ENCODE results near the gene STK32B. TPM values are rescaled to one million over a fixed set of nuclear protein-coding genes. Genes with fewer than 3 reads are reported as not detected.
A peak's percentile ranks its signal among the peaks of the same experiment; 100 is the strongest.

The STK32B gene
- total and polyA plus RNA-seq, 12 donors: 0.16 to 6.8 (median 0.52) TPM

DNA sequence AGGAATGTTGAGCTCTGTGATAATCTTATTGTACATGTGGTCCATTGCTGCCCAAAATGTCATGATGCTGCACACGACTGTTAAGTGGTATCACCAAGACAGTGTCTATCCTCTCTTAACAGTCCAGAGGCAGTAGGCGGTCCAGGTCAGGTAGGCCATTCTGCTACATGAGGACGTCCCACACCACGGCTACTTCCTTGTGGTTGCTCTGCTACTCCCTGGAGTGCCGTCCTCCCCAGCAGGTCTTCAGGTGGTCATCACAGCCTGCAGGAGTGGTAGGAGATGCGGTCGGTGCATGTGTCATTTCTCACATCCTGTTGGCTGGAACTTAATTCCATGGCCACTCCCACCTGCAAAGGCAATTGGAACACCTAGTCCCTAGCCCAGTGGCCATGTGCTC lies 11.5 kb upstream of the STK32B start:
- no peak overlapping the region for H3K4me3 ChIP-seq
- H3K27me3 ChIP-seq: no peaks in the 10 kb centered on the region
- H3K36me3 ChIP-seq (replicated peaks in 1 of 2): no peaks in the 10 kb centered on the region
- no peaks in the 10 kb centered on the region for H3K9me3 ChIP-seq (replicated peaks in 1 of 3)
- TF ChIP-seq, protein P1, sequence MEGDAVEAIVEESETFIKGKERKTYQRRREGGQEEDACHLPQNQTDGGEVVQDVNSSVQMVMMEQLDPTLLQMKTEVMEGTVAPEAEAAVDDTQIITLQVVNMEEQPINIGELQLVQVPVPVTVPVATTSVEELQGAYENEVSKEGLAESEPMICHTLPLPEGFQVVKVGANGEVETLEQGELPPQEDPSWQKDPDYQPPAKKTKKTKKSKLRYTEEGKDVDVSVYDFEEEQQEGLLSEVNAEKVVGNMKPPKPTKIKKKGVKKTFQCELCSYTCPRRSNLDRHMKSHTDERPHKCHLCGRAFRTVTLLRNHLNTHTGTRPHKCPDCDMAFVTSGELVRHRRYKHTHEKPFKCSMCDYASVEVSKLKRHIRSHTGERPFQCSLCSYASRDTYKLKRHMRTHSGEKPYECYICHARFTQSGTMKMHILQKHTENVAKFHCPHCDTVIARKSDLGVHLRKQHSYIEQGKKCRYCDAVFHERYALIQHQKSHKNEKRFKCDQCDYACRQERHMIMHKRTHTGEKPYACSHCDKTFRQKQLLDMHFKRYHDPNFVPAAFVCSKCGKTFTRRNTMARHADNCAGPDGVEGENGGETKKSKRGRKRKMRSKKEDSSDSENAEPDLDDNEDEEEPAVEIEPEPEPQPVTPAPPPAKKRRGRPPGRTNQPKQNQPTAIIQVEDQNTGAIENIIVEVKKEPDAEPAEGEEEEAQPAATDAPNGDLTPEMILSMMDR (IDR thresholded peaks at IDR 0.05): no peak
- no peak for TF ChIP-seq POLR2A (IDR thresholded peaks at IDR 0.05)
- 83 to 89% (median 87%) methylated on average over 7 of the region's 7 CpGs for WGBS, 4 donors
- no peak overlapping the region for H3K27ac ChIP-seq
- no peaks in the 10 kb centered on the region for H3K4me1 ChIP-seq (replicated peaks in 1 of 2)
- intact Hi-C loops (cut with DNase I): loop anchor here in 1 of 2 donors (10.0 kb wide), 1 partner anchor 775 kb away; no protein-coding TSS in a partner anchor
- peak in 1 of 7 donors; percentile 23 for DNase-seq

DNA sequence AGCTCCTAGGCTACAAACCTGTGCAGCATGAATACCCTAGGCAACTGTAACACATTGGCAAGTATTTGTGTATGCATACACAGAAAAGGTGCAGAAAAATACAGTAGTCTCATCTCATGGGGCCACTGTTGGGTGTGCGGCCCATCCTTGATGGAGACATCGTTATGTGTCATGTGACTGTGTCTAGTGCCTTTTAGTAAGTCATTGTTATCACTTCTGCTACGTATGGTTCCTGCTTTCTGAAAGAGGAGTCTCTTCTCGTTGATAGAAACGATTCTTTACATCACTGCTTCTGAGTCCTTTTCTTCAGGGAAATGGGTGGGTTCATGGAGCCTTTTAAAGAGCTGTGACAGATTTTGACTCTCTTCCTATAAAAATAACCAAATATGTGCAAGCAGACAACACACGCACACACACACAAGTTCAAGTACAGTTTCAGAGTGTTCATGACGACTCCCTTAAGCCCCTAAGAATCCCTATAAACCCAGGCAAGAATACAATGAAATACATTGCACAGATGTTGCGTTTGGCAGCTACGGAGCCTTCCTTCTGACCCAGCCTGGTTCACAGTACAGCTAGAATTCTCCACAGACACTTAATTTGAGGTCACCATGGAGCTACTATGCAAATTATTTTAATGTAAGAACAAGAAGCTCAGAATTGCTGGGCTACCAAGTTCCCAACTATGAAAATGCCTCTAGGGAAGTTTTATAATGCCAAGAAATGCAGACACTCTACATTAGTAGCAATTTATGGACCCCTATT lies 10.2 kb upstream of the STK32B start:
- no peaks in the 10 kb centered on the region for H3K4me1 ChIP-seq (replicated peaks in 1 of 2)
- no peak for DNase-seq
- no peaks in the 10 kb centered on the region for H3K36me3 ChIP-seq (replicated peaks in 1 of 2)
- no peak overlapping the region for H3K4me3 ChIP-seq
- intact Hi-C loops (cut with DNase I): loop anchor here in 1 of 2 donors (10.0 kb wide), 1 partner anchor 774 kb away; no protein-coding TSS in a partner anchor
- WGBS, 4 donors: 69 to 72% (median 70%) methylated on average over 7 to 9 of the region's 9 CpGs
- H3K27me3 ChIP-seq: no peaks in the 10 kb centered on the region
- TF ChIP-seq, protein P1 (IDR thresholded peaks at IDR 0.05): no peak
- no peak for TF ChIP-seq POLR2A (IDR thresholded peaks at IDR 0.05)
- H3K27ac ChIP-seq: no peak overlapping the region
- H3K9me3 ChIP-seq (replicated peaks in 1 of 3): no peaks in the 10 kb centered on the region

DNA sequence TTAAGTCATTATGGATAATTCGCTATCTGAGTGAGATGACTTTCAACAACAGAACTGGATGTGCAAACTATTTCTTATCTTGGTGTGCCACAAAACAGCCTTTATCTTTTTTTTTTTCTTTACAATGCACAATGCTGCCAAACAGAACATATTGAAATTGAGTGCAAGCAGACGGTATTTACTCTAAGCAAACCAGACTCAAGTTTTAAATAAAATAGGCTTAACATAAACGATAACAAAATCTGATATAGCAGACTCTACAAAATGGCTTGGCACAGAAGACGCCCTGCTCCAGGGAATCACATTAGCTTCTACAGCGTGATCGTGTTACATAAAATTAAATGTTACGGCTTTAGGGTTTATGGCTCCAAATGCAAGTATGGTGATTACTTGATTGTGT lies 9.6 kb upstream of the STK32B start:
- TF ChIP-seq, protein P1 (IDR thresholded peaks at IDR 0.05): no peak
- TF ChIP-seq POLR2A (IDR thresholded peaks at IDR 0.05): no peak
- DNase-seq: peak in 1 of 7 donors; percentile 3
- 76 to 84% (median 80%) methylated on average over 7 of the region's 7 CpGs for WGBS, 4 donors
- no peaks in the 10 kb centered on the region for H3K27me3 ChIP-seq
- no peaks in the 10 kb centered on the region for H3K36me3 ChIP-seq (replicated peaks in 1 of 2)
- H3K9me3 ChIP-seq (replicated peaks in 1 of 3): no peaks in the 10 kb centered on the region
- H3K27ac ChIP-seq: no peak overlapping the region
- intact Hi-C loops (cut with DNase I): loop anchor here in 1 of 2 donors (10.0 kb wide), 1 partner anchor 773 kb away; no protein-coding TSS in a partner anchor
- H3K4me3 ChIP-seq: no peak overlapping the region
- H3K4me1 ChIP-seq (replicated peaks in 1 of 2): no peaks in the 10 kb centered on the region

GRCh38 chr4:5043579-5043978 lies 7.7 kb upstream of the STK32B start:
- peak in 1 of 7 donors; percentile 30 for DNase-seq
- no peaks in the 10 kb centered on the region for H3K36me3 ChIP-seq (replicated peaks in 1 of 2)
- H3K9me3 ChIP-seq (replicated peaks in 1 of 3): no peaks in the 10 kb centered on the region
- no peak overlapping the region for H3K4me3 ChIP-seq
- no peak overlapping the region for H3K27ac ChIP-seq
- WGBS, 4 donors: 49 to 54% (median 52%) methylated on average over 6 of the region's 6 CpGs
- no peaks in the 10 kb centered on the region for H3K4me1 ChIP-seq (replicated peaks in 1 of 2)
- TF ChIP-seq POLR2A (IDR thresholded peaks at IDR 0.05): no peak
- TF ChIP-seq, protein P1 (IDR thresholded peaks at IDR 0.05): no peak
- intact Hi-C loops (cut with DNase I): loop anchor here in 1 of 2 donors (10.0 kb wide), 1 partner anchor 771 kb away; no protein-coding TSS in a partner anchor
- H3K27me3 ChIP-seq: no peaks in the 10 kb centered on the region
